Stimulated activated CD4-positive, alpha-beta T cell treated with anti-CD3 and anti-CD28 coated beads, Interleukin-1b, Interleukin-23, amount 100 ng/mL, for 1 hour (primary cell): ENCODE results near the gene PRR23C.
"Not testable (repeated sequence)": the region's sequence is repeated elsewhere in the genome, so short reads cannot be mapped to it uniquely, and the experiment has no call there.

Source experiments
- DNase-seq, 2 donors: peaks; one replicate each; pipeline ENCODE4 v3.0.0-alpha.2; 2020; ENCODE audit warnings: low read depth in 2 of 2

The PRR23C gene

GRCh38 chr3:139044366-139045210 lies at the start of gene PRR23C:
Gene PRR23C (minus strand): TSS chr3:139044892. CDS start chr3:139044620, 272 bp downstream.
- no peak for DNase-seq

- DNase-seq = no peak
Measured at GRCh38 chr3:139093840-139094239, 49.1 kb upstream of the PRR23C start.

GRCh38 chr3:139088462-139089324 lies 44.0 kb upstream of the PRR23C start:
- DNase-seq = no peak

GRCh38 chr3:139087621-139088020 lies 42.9 kb upstream of the PRR23C start:
- no peak for DNase-seq

GRCh38 chr3:139084176-139084575 lies 39.5 kb upstream of the PRR23C start:
- no peak for DNase-seq

- no peak for DNase-seq
Measured at GRCh38 chr3:139074565-139075115, 29.9 kb upstream of the PRR23C start.

- no peak for DNase-seq
Measured at GRCh38 chr3:139062918-139063317, 18.2 kb upstream of the PRR23C start.

- no peak for DNase-seq
Measured at GRCh38 chr3:139052802-139053600, 8.3 kb upstream of the PRR23C start.

GRCh38 chr3:139043554-139044365 lies 932 bp downstream of the PRR23C start:
- no peak for DNase-seq

GRCh38 chr3:139037478-139037877 lies 7.2 kb downstream of the PRR23C start:
- DNase-seq = no peak

- no peak for DNase-seq
Measured at GRCh38 chr3:139032326-139033002, 12.2 kb downstream of the PRR23C start.

GRCh38 chr3:139030576-139030975 lies 14.1 kb downstream of the PRR23C start:
- DNase-seq = not testable (repeated sequence)

GRCh38 chr3:139024968-139025367 lies 19.7 kb downstream of the PRR23C start:
- DNase-seq = no peak

GRCh38 chr3:139020868-139021234 lies 23.8 kb downstream of the PRR23C start, which contains the start of gene PRR23B:
Gene PRR23B (minus strand): TSS chr3:139020926. CDS start chr3:139020661, 265 bp downstream.
- DNase-seq = no peak

GRCh38 chr3:139020036-139020867 lies 24.4 kb downstream of the PRR23C start:
- DNase-seq = no peak

GRCh38 chr3:139016430-139017048 lies 28.2 kb downstream of the PRR23C start:
- no peak for DNase-seq

GRCh38 chr3:139006051-139006716 lies 38.5 kb downstream of the PRR23C start, which contains the start of gene PRR23A:
Gene PRR23A (minus strand): TSS chr3:139006268. CDS start chr3:139006268, 0 bp downstream.
- no peak for DNase-seq
